Mesodermal cell (in vitro differentiated cells): ENCODE data around the gene KLRC2.
"Not testable (repeated sequence)": the region's sequence is repeated elsewhere in the genome, so short reads cannot be mapped to it uniquely, and the experiment has no call there.

ENCODE experiments used
- H3K27ac ChIP-seq: 2 replicates; pipeline ENCODE4 v1.7.0; 2013; ENCODE audit warnings: mild to moderate bottlenecking, low read depth, low read length, moderate library complexity; ENCODE audit not compliant: severe bottlenecking
- H3K36me3 ChIP-seq: 2 replicates; pipeline ENCODE4 v1.7.1; 2013; ENCODE audit warnings: mild to moderate bottlenecking, low read length, moderate library complexity; ENCODE audit not compliant: control insufficient read depth, insufficient read depth
- H3K4me1 ChIP-seq: one replicate; pipeline ENCODE4 v1.7.1; 2013; ENCODE audit warnings: mild to moderate bottlenecking, low read length; ENCODE audit not compliant: insufficient read depth, control insufficient read depth, poor library complexity, severe bottlenecking
- H3K4me3 ChIP-seq: 2 replicates; pipeline ENCODE4 v1.7.0; 2013; ENCODE audit warnings: low read length, control low read depth, mild to moderate bottlenecking; ENCODE audit not compliant: insufficient read depth, poor library complexity, severe bottlenecking; ENCODE audit errors: extremely low read depth
- H3K9me3 ChIP-seq: 2 replicates; pipeline ENCODE4 v1.7.1; 2013; ENCODE audit warnings: mild to moderate bottlenecking, low read length, moderate library complexity; ENCODE audit not compliant: control insufficient read depth
- WGBS, 2 experiments: methylation state at CpG; one replicate each; pipeline ENCODE4 v1.1.5; 2013; ENCODE audit warnings: missing lambda C conversion rate in 2 of 2; ENCODE audit not compliant: insufficient coverage in 2 of 2; 5-methylcytosine and 5-hydroxymethylcytosine counted together

The KLRC2 gene

GRCh38 chr12:10446052-10446451 is 10.2 kb upstream of the KLRC2 start:
- H3K4me1 ChIP-seq, H3K36me3 ChIP-seq, H3K4me3 ChIP-seq, H3K27ac ChIP-seq, H3K9me3 ChIP-seq: not testable (repeated sequence)
- 86% methylated on average over 2 of the region's 5 CpGs; no CpG with 5 or more reads in 1 of the 2 experiments for WGBS, 2 experiments

GRCh38 chr12:10441144-10441543 is 5.3 kb upstream of the KLRC2 start:
- H3K9me3 ChIP-seq, H3K4me3 ChIP-seq, H3K36me3 ChIP-seq, H3K27ac ChIP-seq, H3K4me1 ChIP-seq: not testable (repeated sequence)
- WGBS, 2 experiments: 91 to 96% methylated on average over 7 of the region's 8 CpGs

DNA sequence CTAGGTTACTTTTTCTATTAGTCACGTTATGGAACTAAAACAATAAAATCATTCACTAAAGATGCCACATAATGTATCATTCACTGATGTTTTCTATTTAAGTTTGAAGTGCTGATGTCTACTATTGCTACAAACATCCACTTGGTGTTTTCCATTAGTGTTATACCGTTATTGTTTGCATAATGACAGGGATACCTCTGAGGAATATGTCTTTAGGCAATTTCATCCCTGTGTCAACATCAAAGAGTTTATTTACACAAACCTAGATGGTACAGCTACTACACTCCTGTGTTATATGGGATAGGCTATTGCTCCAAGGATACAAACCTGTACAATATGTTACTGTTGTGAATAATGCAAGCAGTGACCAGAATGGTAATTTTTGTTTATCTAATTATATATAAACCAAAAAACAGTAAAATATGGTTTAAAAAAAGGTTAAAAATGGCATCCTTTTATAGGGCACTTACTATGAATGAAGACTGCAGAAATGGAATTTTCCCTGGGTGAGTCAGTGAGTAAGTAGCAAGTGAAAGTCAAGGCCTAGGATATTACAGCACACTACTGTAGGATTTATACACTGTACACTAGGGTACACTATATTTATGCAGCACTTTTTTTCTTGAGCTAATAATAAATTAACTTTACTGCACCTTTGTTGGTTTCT is 3.9 kb upstream of the KLRC2 start:
- not testable (repeated sequence) for H3K9me3 ChIP-seq, H3K4me1 ChIP-seq, H3K4me3 ChIP-seq, H3K36me3 ChIP-seq, H3K27ac ChIP-seq
- no CpG with 5 or more reads among the region's 2 CpGs for WGBS, 2 experiments

- H3K4me1 ChIP-seq, H3K4me3 ChIP-seq, H3K36me3 ChIP-seq, H3K9me3 ChIP-seq, H3K27ac ChIP-seq: not testable (repeated sequence)
- no CpG with 5 or more reads among the region's 2 CpGs for WGBS, 2 experiments
Observed at GRCh38 chr12:10437601-10438000, 1.8 kb upstream of the KLRC2 start.

DNA sequence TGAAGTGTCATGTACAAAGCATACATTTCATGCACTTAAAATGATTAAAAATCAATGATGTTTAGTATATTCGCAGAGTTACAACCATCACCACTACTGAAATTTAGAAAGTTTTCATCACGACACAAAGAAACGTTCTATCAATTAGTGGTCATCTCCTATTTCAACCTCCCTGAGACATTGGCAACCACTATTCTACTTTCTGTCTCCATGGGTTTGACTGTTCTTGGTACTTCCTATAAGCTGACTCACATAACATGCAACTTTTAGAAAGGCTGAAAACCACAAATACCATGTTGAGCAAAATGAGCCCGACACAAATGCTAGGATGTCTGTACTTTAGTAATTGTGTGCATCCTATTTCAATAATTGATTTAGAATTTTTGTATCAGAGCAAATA is 5.2 kb downstream of the KLRC2 start:
- WGBS, 2 experiments: no CpG with 5 or more reads among the region's 4 CpGs
- H3K36me3 ChIP-seq, H3K4me1 ChIP-seq, H3K4me3 ChIP-seq, H3K27ac ChIP-seq, H3K9me3 ChIP-seq: not testable (repeated sequence)

DNA sequence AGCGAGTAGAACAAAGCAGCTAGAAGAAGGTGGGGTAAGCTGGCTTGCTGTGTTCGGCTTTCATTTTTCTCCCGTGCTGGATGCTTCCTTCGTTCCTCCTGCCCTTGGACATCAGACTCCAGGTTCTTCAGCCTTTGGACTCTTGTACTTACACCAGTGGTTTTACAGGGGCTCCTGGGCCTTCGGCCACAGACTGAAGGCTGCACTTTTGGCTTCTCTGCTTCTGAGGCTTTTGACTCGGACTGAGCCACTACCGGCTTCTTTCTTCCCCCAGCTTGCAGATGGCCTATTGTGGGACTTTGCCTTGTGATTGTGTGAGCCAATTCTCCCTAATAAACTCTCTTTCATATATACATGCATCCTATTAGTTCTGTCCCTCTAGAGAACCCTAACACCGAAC is 9.9 kb downstream of the KLRC2 start:
- H3K4me3 ChIP-seq, H3K9me3 ChIP-seq, H3K36me3 ChIP-seq, H3K4me1 ChIP-seq, H3K27ac ChIP-seq: not testable (repeated sequence)
- 96 to 100% methylated on average over 1 to 2 of the region's 8 CpGs for WGBS, 2 experiments

GRCh38 chr12:10424260-10424899 is 11.4 kb downstream of the KLRC2 start:
- not testable (repeated sequence) for H3K4me3 ChIP-seq, H3K27ac ChIP-seq, H3K4me1 ChIP-seq, H3K36me3 ChIP-seq, H3K9me3 ChIP-seq
- no CpG with 5 or more reads among the region's 1 CpG for WGBS, 2 experiments

- WGBS, 2 experiments: no CpG with 5 or more reads among the region's 3 CpGs
- H3K4me3 ChIP-seq, H3K27ac ChIP-seq, H3K9me3 ChIP-seq, H3K36me3 ChIP-seq, H3K4me1 ChIP-seq: not testable (repeated sequence)
Observed at GRCh38 chr12:10422159-10422558, 13.7 kb downstream of the KLRC2 start.

DNA sequence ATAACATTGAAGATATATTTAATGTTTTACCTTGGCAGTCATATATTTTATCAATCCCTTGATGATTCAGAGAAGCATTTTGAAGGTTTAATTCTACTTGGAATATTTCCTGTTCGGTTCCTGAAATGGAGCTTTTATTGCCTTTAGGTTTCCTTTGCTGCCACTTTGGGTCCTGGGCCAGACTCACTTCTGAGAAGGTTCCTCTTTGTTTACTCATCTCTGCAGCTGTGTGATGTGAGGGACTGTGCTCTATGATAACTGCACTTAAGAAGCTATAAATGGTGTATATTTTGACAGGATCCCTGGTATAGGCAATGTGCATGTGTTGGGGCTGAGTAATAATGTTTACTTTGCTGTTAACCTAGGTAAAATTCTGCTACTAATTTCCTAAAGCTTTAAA is 15.5 kb downstream of the KLRC2 start, which contains the start of gene KLRC3:
KLRC3 (minus strand) TSS at position 262 of the 400 bp plus-strand sequence; CDS start at position 217, 45 bp downstream.
- WGBS, 2 experiments: 80% methylated on average over 1 of the region's 1 CpG; no CpG with 5 or more reads in 1 of the 2 experiments
- H3K4me3 ChIP-seq: not testable (repeated sequence)

GRCh38 chr12:10409392-10409791 is 26.4 kb downstream of the KLRC2 start, which contains the start of gene KLRC4:
Gene KLRC4 (minus strand): TSS chr12:10409757. CDS start chr12:10409575, 182 bp downstream.
- H3K27ac ChIP-seq: no peak within 1 kb of the TSS
- no peak within 1 kb of the TSS for H3K4me3 ChIP-seq
- H3K4me1 ChIP-seq: no peaks in the 10 kb centered on the region
- H3K9me3 ChIP-seq: peaks cover 4% of the 10 kb centered on the region
- H3K36me3 ChIP-seq: peaks cover 3% of the 10 kb centered on the region
- no CpG with 5 or more reads among the region's 1 CpG for WGBS, 2 experiments

More for the DNA sequence above, 15.5 kb downstream of the KLRC2 start, which contains the start of gene KLRC3:
- H3K9me3 ChIP-seq, H3K36me3 ChIP-seq, H3K27ac ChIP-seq, H3K4me1 ChIP-seq: not testable (repeated sequence)

DNA sequence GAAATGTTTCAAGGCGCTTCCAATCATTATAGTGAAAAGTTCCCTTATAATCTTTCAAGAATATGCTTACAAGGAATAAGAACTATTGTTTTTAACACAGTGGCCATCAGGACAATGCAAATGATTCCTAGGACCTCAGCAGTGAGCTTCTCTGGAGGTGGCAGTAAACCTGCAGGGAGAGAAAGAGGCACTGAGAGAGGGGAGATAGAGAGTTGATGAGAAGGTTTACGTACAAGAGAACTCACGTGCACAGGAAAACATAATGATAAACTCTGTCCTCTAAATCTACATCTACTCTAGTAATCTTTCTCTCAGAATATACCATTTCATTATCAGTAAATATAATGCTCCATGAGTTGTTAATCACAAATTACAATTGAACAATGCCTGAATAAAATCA is 27.0 kb downstream of the KLRC2 start:
- WGBS, 2 experiments: no CpG with 5 or more reads among the region's 3 CpGs
- no peak overlapping the region for H3K27ac ChIP-seq
- H3K4me3 ChIP-seq: no peak overlapping the region

More for the DNA sequence above, 27.0 kb downstream of the KLRC2 start:
- H3K9me3 ChIP-seq: peaks cover 4% of the 10 kb centered on the region
- H3K4me1 ChIP-seq: no peaks in the 10 kb centered on the region
- H3K36me3 ChIP-seq: peaks cover 3% of the 10 kb centered on the region
